Neural cell (in vitro differentiated cells): ENCODE data around the gene OR11A1. TPM values are rescaled to one million over a fixed set of nuclear protein-coding genes. Genes with fewer than 3 reads are reported as not detected.

Source experiments
- H2AFZ ChIP-seq: fragments of 200-600, 300-800 bp; sonication (generic), shearing (Covaris generic); 2 replicates; pipeline ENCODE4 v1.6.0; 2014; ENCODE audit warnings: low read depth, mild to moderate bottlenecking, antibody characterized with exemption, low read length, moderate library complexity
- H3F3A ChIP-seq: fragments of 200-600 bp; shearing (Covaris generic); 2 replicates; pipeline ENCODE4 v1.6.1; 2016; ENCODE audit warnings: mild to moderate bottlenecking, moderate library complexity, mixed read lengths, antibody characterized with exemption, low read length; ENCODE audit not compliant: insufficient read depth, poor library complexity, severe bottlenecking
- H3K27ac ChIP-seq: fragments of 200-600, 300-800 bp; sonication (generic), shearing (Covaris generic); 2 replicates; pipeline ENCODE4 v1.5.1; 2014; ENCODE audit warnings: mild to moderate bottlenecking, low read length, moderate library complexity
- H3K27me3 ChIP-seq: fragments of 300-800, 200-600 bp; sonication (generic), shearing (Covaris generic); 2 replicates; pipeline ENCODE4 v1.6.0; 2014; ENCODE audit warnings: mild to moderate bottlenecking, low read depth, low read length, moderate library complexity; ENCODE audit not compliant: insufficient read depth
- H3K36me3 ChIP-seq: fragments of 300-800, 200-600 bp; sonication (generic), shearing (Covaris generic); 2 replicates; pipeline ENCODE4 v1.5.1; 2014; ENCODE audit warnings: mild to moderate bottlenecking, antibody characterized with exemption, low read length, moderate library complexity; ENCODE audit not compliant: insufficient read depth
- H3K4me2 ChIP-seq: fragments of 300-800, 200-600 bp; sonication (generic), shearing (Covaris generic); 2 replicates; pipeline ENCODE4 v1.6.0; 2014; ENCODE audit warnings: mild to moderate bottlenecking, low read length
- H3K4me3 ChIP-seq: fragments of 300-800, 200-600 bp; sonication (generic), shearing (Covaris generic); 2 replicates; pipeline ENCODE4 v1.5.1; 2014; ENCODE audit warnings: mild to moderate bottlenecking, low read length, moderate library complexity
- H3K79me2 ChIP-seq: fragments of 200-600 bp; shearing (Covaris generic); replicated peaks from 2 replicates; pipeline ENCODE4 v1.6.0; 2014; ENCODE audit warnings: mild to moderate bottlenecking, low read length, moderate library complexity; ENCODE audit not compliant: insufficient read depth
- H3K9ac ChIP-seq: fragments of 300-800, 200-600 bp; sonication (generic), shearing (Covaris generic); 2 replicates; pipeline ENCODE4 v1.6.1; 2016; ENCODE audit warnings: mild to moderate bottlenecking, low read length, mixed read lengths
- H3K9me2 ChIP-seq: fragments of 200-600 bp; shearing (Covaris generic); 2 replicates; pipeline ENCODE4 v1.6.1; 2016; ENCODE audit warnings: mild to moderate bottlenecking, low read length, mixed read lengths; ENCODE audit not compliant: insufficient read depth
- H3K9me3 ChIP-seq: fragments of 200-600, 300-800 bp; sonication (generic), shearing (Covaris generic); 2 replicates; pipeline ENCODE4 v1.6.1; 2016; ENCODE audit warnings: mild to moderate bottlenecking, mixed run types, low read length, moderate library complexity, mixed read lengths
- H4K20me1 ChIP-seq: fragments of 200-600 bp; shearing (Covaris generic); 2 replicates; pipeline ENCODE4 v1.6.1; 2016; ENCODE audit warnings: mild to moderate bottlenecking, mixed run types; ENCODE audit not compliant: insufficient read depth
- EP300 ChIP-seq: fragments of 450-650 bp; conservative IDR thresholded peaks from 2 replicates; pipeline ENCODE4 v1.6.1; 2014; ENCODE audit warnings: antibody characterized with exemption, mild to moderate bottlenecking, moderate library complexity; ENCODE audit not compliant: poor library complexity, severe bottlenecking
- EZH2 ChIP-seq: fragments of 200-600, 300-800 bp; shearing (Covaris generic), sonication (generic); IDR thresholded peaks from 2 replicates; pipeline ENCODE4 v1.6.1; 2014; ENCODE audit warnings: antibody characterized with exemption, low read length, borderline replicate concordance, mild to moderate bottlenecking; ENCODE audit not compliant: insufficient read depth, poor library complexity, severe bottlenecking
- MXI1 ChIP-seq: fragments of 450-650 bp; conservative IDR thresholded peaks from 2 replicates; pipeline ENCODE4 v1.6.1; 2014; ENCODE audit warnings: antibody characterized with exemption, mild to moderate bottlenecking; ENCODE audit not compliant: poor library complexity, severe bottlenecking
- POLR2AphosphoS5 ChIP-seq: IDR thresholded peaks from 2 replicates; pipeline ENCODE4 v1.6.1; 2012
- RAD21 ChIP-seq: fragments of 450-650 bp; conservative IDR thresholded peaks from 2 replicates; pipeline ENCODE4 v1.6.1; 2014; ENCODE audit warnings: antibody characterized with exemption, mild to moderate bottlenecking, moderate library complexity
- REST ChIP-seq: IDR thresholded peaks from 2 replicates; pipeline ENCODE4 v1.6.1; 2012; ENCODE audit warnings: borderline replicate concordance
- SMC3 ChIP-seq: fragments of 450-650 bp; conservative IDR thresholded peaks from 2 replicates; pipeline ENCODE4 v1.6.1; 2014; ENCODE audit warnings: antibody characterized with exemption, mild to moderate bottlenecking, moderate library complexity; ENCODE audit not compliant: poor library complexity
- TAF1 ChIP-seq: IDR thresholded peaks from 2 replicates; pipeline ENCODE4 v1.6.1; 2012; ENCODE audit warnings: low read depth
- polyA plus RNA-seq: library from polyadenylated mRNA; depleted of rRNA; stranded (reverse); fragments of >200 nt; gene quantifications from 2 replicates; pipeline ENCODE4 v1.2.3, GENCODE V29; 2014

OR11A1 gene
- polyA plus RNA-seq, 1 donor from 2014 or later, result not detected

- Histone ChIP-seq H3K9me3 (no peaks in the 10 kb centered on the region), H3K9me2 (no peaks in the 10 kb centered on the region), H3K4me2 (no peak overlapping the region), H3K79me2 (no peaks in the 10 kb centered on the region), H3K9ac (no peak overlapping the region), H3K27ac (no peak overlapping the region), H3K36me3 (no peaks in the 10 kb centered on the region), H3K4me3 (no peak overlapping the region), H3K27me3 (no peaks in the 10 kb centered on the region), H3F3A (no peaks in the 10 kb centered on the region), H2AFZ (no peak overlapping the region), H4K20me1 (no peaks in the 10 kb centered on the region)
- TF ChIP-seq POLR2AphosphoS5 (peak; percentile 73), MXI1 (no peak), RAD21 (no peak), TAF1 (no peak), EP300 (no peak), SMC3 (no peak)
These were observed 43.7 kb upstream of the OR11A1 start for GRCh38 chr6:29500594-29500993.

- H4K20me1 ChIP-seq, result no peaks in the 10 kb centered on the region
- no peaks in the 10 kb centered on the region for H3F3A ChIP-seq
- no peak overlapping the region for H3K9ac ChIP-seq
- no peaks in the 10 kb centered on the region for H3K79me2 ChIP-seq
- no peaks in the 10 kb centered on the region for H3K9me2 ChIP-seq
- H2AFZ ChIP-seq, result no peak overlapping the region
- no peak overlapping the region for H3K4me2 ChIP-seq
- no peaks in the 10 kb centered on the region for H3K36me3 ChIP-seq
- H3K9me3 ChIP-seq, result no peaks in the 10 kb centered on the region
- H3K4me3 ChIP-seq, result no peak overlapping the region
- H3K27me3 ChIP-seq, result no peaks in the 10 kb centered on the region
- TF ChIP-seq RAD21 (no peak), SMC3 (no peak)
- H3K27ac ChIP-seq, result no peak overlapping the region
These were observed 42.8 kb upstream of the OR11A1 start for GRCh38 chr6:29499704-29500103.

DNA sequence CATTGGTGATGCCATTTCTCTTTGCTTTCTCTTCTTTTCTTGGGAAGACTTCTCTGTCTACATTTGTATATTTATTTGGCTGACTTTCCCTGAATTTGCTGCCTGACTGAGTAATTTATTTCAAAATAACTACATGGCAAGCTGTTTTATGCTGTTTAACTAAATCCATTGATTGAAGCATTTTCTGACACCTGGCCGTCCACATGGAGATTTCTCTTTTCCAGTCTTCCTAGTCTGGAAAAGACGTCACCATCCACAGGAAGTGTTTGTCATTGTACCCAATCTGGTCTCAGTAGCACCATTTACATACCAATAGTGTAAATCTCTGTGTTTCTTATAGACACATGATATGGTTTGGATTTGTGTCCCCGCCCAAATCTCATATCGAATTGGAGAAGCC is 40.1 kb upstream of the OR11A1 start:
- Histone ChIP-seq H2AFZ (no peak overlapping the region), H3K9me3 (no peaks in the 10 kb centered on the region), H3K27ac (no peak overlapping the region), H3K36me3 (no peaks in the 10 kb centered on the region), H4K20me1 (no peaks in the 10 kb centered on the region), H3K9me2 (no peaks in the 10 kb centered on the region), H3K4me2 (no peak overlapping the region), H3K27me3 (no peaks in the 10 kb centered on the region), H3F3A (no peaks in the 10 kb centered on the region), H3K9ac (no peak overlapping the region), H3K79me2 (no peaks in the 10 kb centered on the region), H3K4me3 (no peak overlapping the region)
- TF ChIP-seq REST (no peak), SMC3 (no peak), EZH2 (no peak), MXI1 (no peak), POLR2AphosphoS5 (no peak), TAF1 (no peak), RAD21 (no peak)
